K562 (cell line): ENCODE measurements around the gene MICAL2. TPM values are rescaled to one million over a fixed set of nuclear protein-coding genes. Genes with fewer than 3 reads are reported as not detected.

ENCODE experiments used
- HOMEZ ChIP-seq: fragments of 250-450 bp; sonication (Bioruptor Pico); IDR thresholded peaks from 2 replicates; pipeline ENCODE4 v1.4.0; 2020; ENCODE audit warnings: mild to moderate bottlenecking, moderate library complexity
- NFIC ChIP-seq: fragments of 450-650 bp; IDR thresholded peaks from 2 replicates; pipeline ENCODE4 v1.6.1; 2017; ENCODE audit warnings: mild to moderate bottlenecking, inconsistent platforms
- RCOR1 ChIP-seq, 2 experiments: IDR thresholded peaks; 2 replicates each; pipeline ENCODE4 v1.6.1; 2012; ENCODE audit warnings: low read depth in 2 of 2, low read length in 2 of 2, borderline replicate concordance in 1 of 2, improper control_type of control experiment in 1 of 2
- REST ChIP-seq, 2 experiments: fragments of 450-650 bp; formaldehyde crosslinking in 1 of 2; IDR thresholded peaks; 2 replicates each; pipeline versions ENCODE4 v1.4.0 to v1.6.1; 2014 to 2020; ENCODE audit warnings: mild to moderate bottlenecking in 2 of 2, borderline replicate concordance in 1 of 2, low read depth in 1 of 2
- ZNF175 ChIP-seq: fragments of 200-800 bp; sonication (Bioruptor generic); IDR thresholded peaks from 2 replicates; pipeline ENCODE4 v1.6.1; 2016; ENCODE audit warnings: low read depth, mild to moderate bottlenecking, missing genetic modification characterization, missing compliant biosample characterization
- polyA plus RNA-seq, 8 experiments: library from polyadenylated mRNA; depleted of rRNA in 4 of 8; stranded (reverse) in 5 of 8; unstranded in 3 of 8; fragments of >200 nt; fragmentation: Nextera tagmentation in 2 of 8; fragmentation: Illumina TruSeq in 1 of 8; extraction: Ambion mirVana in 2 of 8; extraction: Trizol in 1 of 8; gene quantifications; 2 replicates each; pipeline versions ENCODE4 v1.2.1 to v1.2.3, GENCODE V29; 2011 to 2014; ENCODE audit warnings: inconsistent platforms in 1 of 8, missing spikeins in 1 of 8
- total RNA-seq, 7 experiments: library from RNA; depleted of rRNA in 6 of 7; stranded (reverse); fragments of >200 nt in 6 of 7; fragmentation: Illumina TruSeq in 2 of 7; extraction: Trizol in 2 of 7; gene quantifications; 2 replicates each; pipeline versions ENCODE4 v1.2.1 to v1.2.3, GENCODE V29; 2011 to 2021; ENCODE audit warnings: low replicate concordance in 1 of 7
- TF ChIP-seq, protein P1 (sequence below): fragments of 450-650 bp; IDR thresholded peaks from 2 replicates; pipeline ENCODE4 v1.6.1; 2018; ENCODE audit not compliant: partially characterized antibody

Gene MICAL2
- total and polyA plus RNA-seq, 9 of the 15 experiments (the other 6 are each of a cell fraction or from before 2014, with no cell fraction given) = 4.7 to 64.2 (median 33.6) TPM

- TF ChIP-seq, protein P1, sequence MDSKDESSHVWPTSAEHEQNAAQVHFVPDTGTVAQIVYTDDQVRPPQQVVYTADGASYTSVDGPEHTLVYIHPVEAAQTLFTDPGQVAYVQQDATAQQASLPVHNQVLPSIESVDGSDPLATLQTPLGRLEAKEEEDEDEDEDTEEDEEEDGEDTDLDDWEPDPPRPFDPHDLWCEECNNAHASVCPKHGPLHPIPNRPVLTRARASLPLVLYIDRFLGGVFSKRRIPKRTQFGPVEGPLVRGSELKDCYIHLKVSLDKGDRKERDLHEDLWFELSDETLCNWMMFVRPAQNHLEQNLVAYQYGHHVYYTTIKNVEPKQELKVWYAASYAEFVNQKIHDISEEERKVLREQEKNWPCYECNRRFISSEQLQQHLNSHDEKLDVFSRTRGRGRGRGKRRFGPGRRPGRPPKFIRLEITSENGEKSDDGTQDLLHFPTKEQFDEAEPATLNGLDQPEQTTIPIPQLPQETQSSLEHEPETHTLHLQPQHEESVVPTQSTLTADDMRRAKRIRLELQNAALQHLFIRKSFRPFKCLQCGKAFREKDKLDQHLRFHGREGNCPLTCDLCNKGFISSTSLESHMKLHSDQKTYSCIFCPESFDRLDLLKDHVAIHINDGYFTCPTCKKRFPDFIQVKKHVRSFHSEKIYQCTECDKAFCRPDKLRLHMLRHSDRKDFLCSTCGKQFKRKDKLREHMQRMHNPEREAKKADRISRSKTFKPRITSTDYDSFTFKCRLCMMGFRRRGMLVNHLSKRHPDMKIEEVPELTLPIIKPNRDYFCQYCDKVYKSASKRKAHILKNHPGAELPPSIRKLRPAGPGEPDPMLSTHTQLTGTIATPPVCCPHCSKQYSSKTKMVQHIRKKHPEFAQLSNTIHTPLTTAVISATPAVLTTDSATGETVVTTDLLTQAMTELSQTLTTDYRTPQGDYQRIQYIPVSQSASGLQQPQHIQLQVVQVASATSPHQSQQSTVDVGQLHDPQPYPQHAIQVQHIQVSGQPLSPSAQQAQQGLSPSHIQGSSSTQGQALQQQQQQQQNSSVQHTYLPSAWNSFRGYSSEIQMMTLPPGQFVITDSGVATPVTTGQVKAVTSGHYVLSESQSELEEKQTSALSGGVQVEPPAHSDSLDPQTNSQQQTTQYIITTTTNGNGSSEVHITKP = no peak
- TF ChIP-seq HOMEZ (CRISPR knock-in tag) (no peak), RCOR1 (IDR thresholded peaks at IDR 0.05; ENCODE audit: borderline replicate concordance in 1 of 2, low read depth in 2 of 2, low read length in 2 of 2) (peak in 1 of 2 experiments; percentile 57; a peak in 1 of 4 replicates), NFIC (0 out of 2 replicates have a peak, but pooled peaks have one; percentile 39), ZNF175 (CRISPR knock-in tag) (no peak), REST (IDR thresholded peaks at IDR 0.05; ENCODE audit: borderline replicate concordance) (no peak), REST (CRISPR knock-in tag; IDR thresholded peaks at IDR 0.05; ENCODE audit: low read depth) (no peak)
Measured at GRCh38 chr11:12097219-12097618, 13.2 kb upstream of the MICAL2 start (continued).
